Ovary (tissue), 3 donors: ENCODE data around the gene FOXI2.

Experiments
- POLR2A ChIP-seq: fragments of 450-650 bp; IDR thresholded peaks from one replicate; pipeline ENCODE4 v1.6.1; 2017; ENCODE audit warnings: antibody characterized with exemption, mild to moderate bottlenecking, moderate library complexity
- TF ChIP-seq, protein P1 (sequence below), 3 donors: fragments of 450-650 bp in 2 of 3; fragments of 200-600 bp in 1 of 3; IDR thresholded peaks; one replicate each; pipeline versions ENCODE4 v1.5.1 to v1.8.0; 2016 to 2022; ENCODE audit warnings: antibody characterized with exemption in 3 of 3, mild to moderate bottlenecking in 1 of 3
- donor health status: DM: no; HTN: no; CAD: no.

DNA sequence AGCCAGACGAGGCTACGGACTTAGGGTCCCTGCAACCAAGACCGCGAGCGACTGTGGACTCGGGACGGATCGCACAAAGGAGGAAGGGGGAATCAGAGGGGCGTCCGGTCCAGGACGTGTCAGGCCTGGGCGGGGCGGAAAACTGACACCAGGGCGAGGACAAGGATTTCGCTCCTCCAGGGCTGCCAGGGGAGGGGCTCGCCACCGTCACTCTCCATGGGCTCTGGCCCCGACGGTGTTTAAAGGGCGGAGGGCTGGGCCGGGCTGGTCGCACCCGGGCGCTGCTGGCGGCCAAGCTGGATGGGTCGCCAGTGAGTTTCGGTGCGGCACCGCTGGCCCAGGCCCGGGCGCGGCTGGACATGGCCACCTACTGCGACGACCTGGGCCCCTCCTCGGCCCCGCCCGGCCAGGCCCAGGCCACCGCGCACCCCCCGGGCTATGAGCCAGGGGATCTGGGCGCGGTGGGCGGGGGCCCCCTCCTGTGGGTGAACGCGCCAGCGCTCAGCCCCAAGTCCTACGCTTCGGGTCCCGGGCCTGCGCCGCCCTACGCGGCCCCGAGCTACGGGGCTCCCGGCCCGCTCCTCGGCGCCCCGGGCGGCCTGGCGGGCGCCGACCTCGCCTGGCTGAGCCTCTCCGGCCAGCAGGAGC lies at the start of gene FOXI2:
- TF ChIP-seq, protein P1, sequence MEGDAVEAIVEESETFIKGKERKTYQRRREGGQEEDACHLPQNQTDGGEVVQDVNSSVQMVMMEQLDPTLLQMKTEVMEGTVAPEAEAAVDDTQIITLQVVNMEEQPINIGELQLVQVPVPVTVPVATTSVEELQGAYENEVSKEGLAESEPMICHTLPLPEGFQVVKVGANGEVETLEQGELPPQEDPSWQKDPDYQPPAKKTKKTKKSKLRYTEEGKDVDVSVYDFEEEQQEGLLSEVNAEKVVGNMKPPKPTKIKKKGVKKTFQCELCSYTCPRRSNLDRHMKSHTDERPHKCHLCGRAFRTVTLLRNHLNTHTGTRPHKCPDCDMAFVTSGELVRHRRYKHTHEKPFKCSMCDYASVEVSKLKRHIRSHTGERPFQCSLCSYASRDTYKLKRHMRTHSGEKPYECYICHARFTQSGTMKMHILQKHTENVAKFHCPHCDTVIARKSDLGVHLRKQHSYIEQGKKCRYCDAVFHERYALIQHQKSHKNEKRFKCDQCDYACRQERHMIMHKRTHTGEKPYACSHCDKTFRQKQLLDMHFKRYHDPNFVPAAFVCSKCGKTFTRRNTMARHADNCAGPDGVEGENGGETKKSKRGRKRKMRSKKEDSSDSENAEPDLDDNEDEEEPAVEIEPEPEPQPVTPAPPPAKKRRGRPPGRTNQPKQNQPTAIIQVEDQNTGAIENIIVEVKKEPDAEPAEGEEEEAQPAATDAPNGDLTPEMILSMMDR (IDR thresholded peaks at IDR 0.05): no peak
- no peak for TF ChIP-seq POLR2A
